Uterus (tissue), 4 donors: ENCODE data around the gene THSD4. TPM values are rescaled to one million over a fixed set of nuclear protein-coding genes. Genes with fewer than 3 reads are reported as not detected.

Experiments used
- DNase-seq, 2 donors: peaks; one replicate each; pipeline ENCODE4 v3.0.0-alpha.2; 2019 to 2020
- H3K27ac ChIP-seq, 2 donors: fragments of 200-600 bp; sonication (generic); 1 replicate in 1 of 2; 2 replicates in 1 of 2; pipeline ENCODE4 v1.5.1; 2016 to 2018
- H3K27me3 ChIP-seq, 2 donors: fragments of 200-600 bp; sonication (generic); one replicate each; pipeline ENCODE4 v1.5.1; 2018 to 2019; ENCODE audit warnings: control low read depth in 1 of 2
- H3K36me3 ChIP-seq, 2 donors: fragments of 200-600 bp; sonication (generic); one replicate each; pipeline ENCODE4 v1.5.1; 2019; ENCODE audit warnings: control low read depth in 1 of 2
- H3K4me1 ChIP-seq, 2 donors: fragments of 200-600 bp; sonication (generic); one replicate each; pipeline ENCODE4 v1.5.1; 2018 to 2019; ENCODE audit warnings: control low read depth in 1 of 2
- H3K4me3 ChIP-seq, 2 donors: fragments of 200-600 bp; sonication (generic); 1 replicate in 1 of 2; 2 replicates in 1 of 2; pipeline ENCODE4 v1.5.1; 2018 to 2019; ENCODE audit warnings: mild to moderate bottlenecking in 1 of 2
- H3K9me3 ChIP-seq, 2 donors: fragments of 200-600 bp; sonication (generic); one replicate each; pipeline ENCODE4 v1.5.1; 2019; ENCODE audit warnings: control low read depth in 1 of 2
- CTCF ChIP-seq, 4 experiments: fragments of 200-600 bp in 2 of 4; fragments of 450-650 bp in 2 of 4; sonication (generic) in 2 of 4; IDR thresholded peaks; one replicate each; pipeline ENCODE4 v1.5.1; 2016 to 2019; ENCODE audit warnings: antibody characterized with exemption in 4 of 4, mild to moderate bottlenecking in 2 of 4, moderate library complexity in 1 of 4
- POLR2A ChIP-seq, 2 donors: fragments of 450-650 bp; IDR thresholded peaks; one replicate each; pipeline ENCODE4 v1.6.1; 2016; ENCODE audit warnings: antibody characterized with exemption in 2 of 2, mild to moderate bottlenecking in 1 of 2, moderate library complexity in 1 of 2
- intact Hi-C: fragments of 100-400 bp; cut with DNase I; formaldehyde crosslinking; loops from one replicate; pipeline ENCODE4 v1.15.1; 2023; ENCODE audit warnings: low total_unique reads
- total RNA-seq, 4 donors: library from RNA; depleted of rRNA in 3 of 4; stranded (reverse); fragments of >200 nt in 3 of 4; gene quantifications; one replicate each; pipeline versions ENCODE4 v1.1.0 to v1.2.4, GENCODE V29; 2014 to 2023
- donor health status: DM: yes; HTN: yes; CAD: no.

THSD4 gene
- total RNA-seq, 4 donors from 2014 or later: 7.1 to 144 (median 35.4) TPM

DNA sequence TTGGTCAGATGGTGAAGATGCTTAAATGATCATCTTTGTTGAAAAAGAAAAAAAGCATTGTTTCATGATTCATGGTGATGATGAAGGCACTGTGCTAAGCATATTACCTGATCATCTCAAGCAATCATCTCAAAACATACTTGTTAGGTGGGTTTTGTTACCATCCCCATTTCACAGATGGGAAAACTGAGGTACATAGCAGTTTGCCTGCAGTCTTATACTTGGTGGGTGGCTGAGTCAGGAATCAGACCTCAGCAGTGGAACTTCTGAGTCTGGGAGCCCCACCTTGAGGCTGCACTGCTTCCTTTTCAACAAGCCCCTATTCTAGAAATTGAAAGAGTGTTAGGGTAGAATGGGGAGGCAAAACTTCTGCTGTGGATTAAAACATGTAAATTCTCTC lies 341.1 kb downstream of the THSD4 start:
- intact Hi-C loops: no loop called here
- Histone ChIP-seq H3K4me3 (no peak overlapping the region), H3K27me3 (no peaks in the 10 kb centered on the region), H3K27ac (peak overlapping the region in 1 of 2 donors; percentile 19), H3K36me3 (no peaks in the 10 kb centered on the region), H3K4me1 (no peaks in the 10 kb centered on the region), H3K9me3 (no peaks in the 10 kb centered on the region)
- no peak for DNase-seq
- TF ChIP-seq CTCF (IDR thresholded peaks at IDR 0.05) (no peak), POLR2A (IDR thresholded peaks at IDR 0.05) (no peak)

DNA sequence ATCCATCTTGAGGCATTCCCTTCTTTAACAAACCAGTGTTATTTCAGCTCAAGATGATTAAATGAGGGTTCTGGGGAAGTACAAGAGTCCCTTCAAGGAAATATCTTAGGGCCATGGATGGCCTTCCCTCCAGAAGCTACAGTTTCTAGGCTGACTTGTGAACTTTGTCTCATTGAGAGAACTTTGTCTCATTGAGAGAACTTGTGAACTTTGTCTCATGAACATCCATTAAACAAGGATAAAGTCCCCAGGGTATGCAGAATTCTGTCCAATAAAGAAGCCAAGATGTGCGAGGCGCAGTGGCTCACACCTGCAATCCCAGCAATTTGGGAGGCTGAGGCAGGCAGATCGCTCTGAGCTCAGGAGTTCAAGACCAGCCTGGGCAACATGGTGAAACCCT lies 341.5 kb downstream of the THSD4 start:
- Histone ChIP-seq H3K9me3 (no peaks in the 10 kb centered on the region), H3K36me3 (no peaks in the 10 kb centered on the region), H3K27ac (peak overlapping the region in 1 of 2 donors; percentile 19), H3K4me1 (no peaks in the 10 kb centered on the region), H3K4me3 (no peak overlapping the region), H3K27me3 (no peaks in the 10 kb centered on the region)
- no peak for DNase-seq
- TF ChIP-seq CTCF (IDR thresholded peaks at IDR 0.05) (no peak), POLR2A (IDR thresholded peaks at IDR 0.05) (no peak)
- intact Hi-C loops: no loop called here

DNA sequence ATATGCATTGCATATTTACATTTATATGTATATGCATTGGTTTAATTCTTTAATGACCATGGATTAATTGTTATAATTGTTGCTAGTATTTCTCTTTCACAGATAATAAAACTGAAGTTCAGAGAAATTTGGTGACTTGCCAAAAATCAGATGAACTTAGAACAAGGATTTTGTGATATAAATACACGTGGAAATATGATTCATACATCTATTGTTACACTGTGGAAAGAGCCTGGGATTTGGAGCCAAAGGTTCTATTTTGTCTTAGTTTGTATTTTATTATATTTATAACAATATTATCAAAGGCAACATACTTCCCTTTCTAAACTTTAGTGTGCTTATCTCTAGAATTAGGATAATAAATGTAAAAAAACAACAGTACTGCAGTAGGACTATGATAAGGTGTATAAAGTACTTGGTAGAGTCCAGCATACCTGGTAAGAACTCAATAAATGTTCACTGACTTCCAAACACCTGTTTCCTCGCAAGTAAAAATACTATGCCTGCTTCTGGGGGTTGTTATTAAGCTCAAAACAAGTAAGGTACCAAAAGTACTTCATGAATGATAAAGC lies 342.9 kb downstream of the THSD4 start:
- Histone ChIP-seq H3K9me3 (no peaks in the 10 kb centered on the region), H3K36me3 (no peaks in the 10 kb centered on the region), H3K4me1 (no peaks in the 10 kb centered on the region), H3K4me3 (no peak overlapping the region), H3K27me3 (no peaks in the 10 kb centered on the region), H3K27ac (peak overlapping the region in 1 of 2 donors; percentile 68)
- no peak for DNase-seq
- intact Hi-C loops: no loop called here
- TF ChIP-seq POLR2A (IDR thresholded peaks at IDR 0.05): no peak
- TF ChIP-seq CTCF (IDR thresholded peaks at IDR 0.05): no peak

- Histone ChIP-seq H3K27me3 (no peaks in the 10 kb centered on the region), H3K4me3 (no peak overlapping the region), H3K27ac (no peak overlapping the region), H3K9me3 (no peaks in the 10 kb centered on the region), H3K4me1 (no peaks in the 10 kb centered on the region), H3K36me3 (no peaks in the 10 kb centered on the region)
- no peak for DNase-seq
- intact Hi-C loops: no loop called here
- no peak for TF ChIP-seq CTCF (IDR thresholded peaks at IDR 0.05)
- TF ChIP-seq POLR2A (IDR thresholded peaks at IDR 0.05): no peak
Observed at GRCh38 chr15:71461748-71462147, 346.5 kb downstream of the THSD4 start.

DNA sequence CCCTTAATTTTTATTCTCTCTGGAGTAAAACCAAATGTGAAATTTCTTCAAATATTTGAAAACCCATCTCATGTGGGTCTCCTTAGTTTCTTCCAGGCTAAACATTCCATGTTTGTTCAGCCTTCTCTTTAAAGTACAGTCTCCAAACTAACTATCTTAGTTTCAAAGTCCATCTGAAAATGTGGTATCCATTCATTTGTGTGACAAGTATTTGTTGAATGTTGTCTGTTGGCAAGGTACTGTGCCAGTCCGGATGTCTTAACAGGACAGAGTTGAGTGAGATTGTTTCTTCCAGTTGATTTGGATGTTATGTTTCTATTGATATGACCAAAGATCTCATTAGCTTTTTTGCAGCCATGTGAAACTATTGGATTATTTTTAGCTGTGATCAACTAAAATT lies 347.4 kb downstream of the THSD4 start:
- Histone ChIP-seq H3K36me3 (no peaks in the 10 kb centered on the region), H3K4me3 (no peak overlapping the region), H3K4me1 (no peaks in the 10 kb centered on the region), H3K9me3 (no peaks in the 10 kb centered on the region), H3K27me3 (no peaks in the 10 kb centered on the region), H3K27ac (no peak overlapping the region)
- TF ChIP-seq CTCF (IDR thresholded peaks at IDR 0.05) (no peak), POLR2A (IDR thresholded peaks at IDR 0.05) (no peak)
- no peak for DNase-seq
- intact Hi-C loops: no loop called here
